DOHH2 (cell line): ENCODE results near the gene MYBPHL.

Source experiments
- H3F3A ChIP-seq: fragments of 200-600 bp; sonication (generic), shearing (Covaris generic); 2 replicates; pipeline ENCODE4 v1.6.0; 2016; ENCODE audit warnings: antibody characterized with exemption, mild to moderate bottlenecking; ENCODE audit not compliant: control insufficient read depth, insufficient read depth
- H3K27ac ChIP-seq: fragments of 200-600 bp; sonication (generic); 2 replicates; pipeline ENCODE4 v1.5.1; 2014; ENCODE audit warnings: low read depth, mild to moderate bottlenecking, low read length, moderate library complexity
- H3K27me3 ChIP-seq: fragments of 200-600 bp; sonication (generic); 2 replicates; pipeline ENCODE4 v1.6.1; 2014; ENCODE audit warnings: mild to moderate bottlenecking, low read length, mixed read lengths; ENCODE audit not compliant: control insufficient read depth
- H3K36me3 ChIP-seq: fragments of 200-600 bp; sonication (generic); 2 replicates; pipeline ENCODE4 v1.6.1; 2014; ENCODE audit warnings: mild to moderate bottlenecking, low read length, moderate library complexity, mixed read lengths; ENCODE audit not compliant: control insufficient read depth
- H3K4me1 ChIP-seq: fragments of 200-600 bp; sonication (generic); 2 replicates; pipeline ENCODE4 v1.6.1; 2014; ENCODE audit warnings: mild to moderate bottlenecking, low read length, mixed read lengths; ENCODE audit not compliant: control insufficient read depth
- H3K4me2 ChIP-seq: fragments of 200-600 bp; sonication (generic); 2 replicates; pipeline ENCODE4 v1.6.0; 2014; ENCODE audit warnings: mild to moderate bottlenecking, low read length, moderate library complexity
- H3K4me3 ChIP-seq: fragments of 200-600 bp; sonication (generic); 2 replicates; pipeline ENCODE4 v1.5.1; 2014; ENCODE audit warnings: mild to moderate bottlenecking, low read length, mixed read lengths
- H3K79me2 ChIP-seq: fragments of 200-600 bp; sonication (generic); 2 replicates; pipeline ENCODE4 v1.6.1; 2014; ENCODE audit warnings: mild to moderate bottlenecking, low read length, mixed read lengths; ENCODE audit not compliant: control insufficient read depth
- H3K9me2 ChIP-seq: fragments of 200-600 bp; sonication (generic); replicated peaks from 2 replicates; pipeline ENCODE4 v1.6.1; 2014; ENCODE audit warnings: mild to moderate bottlenecking, low read length, mixed read lengths; ENCODE audit not compliant: control insufficient read depth
- H3K9me3 ChIP-seq: fragments of 200-600 bp; sonication (generic); 2 replicates; pipeline ENCODE4 v1.6.1; 2014; ENCODE audit warnings: antibody characterized with exemption, low read length, mixed read lengths; ENCODE audit not compliant: control insufficient read depth, insufficient read depth
- H4K20me1 ChIP-seq: fragments of 200-600 bp; sonication (generic); 2 replicates; pipeline ENCODE4 v1.6.0; 2014; ENCODE audit warnings: low read depth, mild to moderate bottlenecking, antibody characterized with exemption, low read length, moderate library complexity; ENCODE audit not compliant: control insufficient read depth, insufficient read depth
- CTCF ChIP-seq: fragments of 200-600 bp; sonication (generic); IDR thresholded peaks from one replicate; pipeline ENCODE4 v1.5.1; 2014; ENCODE audit warnings: antibody characterized with exemption, mild to moderate bottlenecking, low read depth, low read length; ENCODE audit not compliant: poor library complexity, severe bottlenecking
- EZH2phosphoT487 ChIP-seq: fragments of 200-600 bp; sonication (generic); IDR thresholded peaks from 2 replicates; pipeline ENCODE4 v1.6.1; 2017; ENCODE audit warnings: borderline replicate concordance, mild to moderate bottlenecking, antibody characterized with exemption, low read length, moderate library complexity, mixed read lengths

Gene MYBPHL

GRCh38 chr1:109296782-109297181 lies 10.0 kb downstream of the MYBPHL start:
- Histone ChIP-seq H3K4me1 (peaks cover 27% of the 10 kb centered on the region), H3K4me3 (no peak overlapping the region), H3K9me2 (no peaks in the 10 kb centered on the region), H3K4me2 (no peak overlapping the region), H3F3A (no peaks in the 10 kb centered on the region; the same call in 1 of the 2 replicates), H4K20me1 (no peaks in the 10 kb centered on the region), H3K36me3 (no peaks in the 10 kb centered on the region), H3K79me2 (no peaks in the 10 kb centered on the region), H3K27me3 (no peaks in the 10 kb centered on the region), H3K9me3 (no peaks in the 10 kb centered on the region), H3K27ac (no peak overlapping the region)
- TF ChIP-seq EZH2phosphoT487 (no peak), CTCF (no peak)

- no peak overlapping the region for H3K27ac ChIP-seq
Observed at GRCh38 chr1:109295712-109296415, 10.9 kb downstream of the MYBPHL start.

GRCh38 chr1:109294481-109294880 lies 12.3 kb downstream of the MYBPHL start:
- Histone ChIP-seq H3K4me1 (peaks cover 39% of the 10 kb centered on the region), H3K4me3 (peak overlapping the region; percentile 66), H4K20me1 (no peaks in the 10 kb centered on the region), H3F3A (no peaks in the 10 kb centered on the region; the same call in 1 of the 2 replicates), H3K79me2 (no peaks in the 10 kb centered on the region), H3K36me3 (no peaks in the 10 kb centered on the region), H3K4me2 (peak overlapping the region; percentile 91), H3K9me2 (no peaks in the 10 kb centered on the region), H3K9me3 (no peaks in the 10 kb centered on the region), H3K27me3 (no peaks in the 10 kb centered on the region), H3K27ac (peak overlapping the region; percentile 38)
- TF ChIP-seq EZH2phosphoT487 (no peak), CTCF (no peak)

More at GRCh38 chr1:109295712-109296415, 10.9 kb downstream of the MYBPHL start:
- Histone ChIP-seq H3K36me3 (no peaks in the 10 kb centered on the region), H3K9me3 (no peaks in the 10 kb centered on the region), H3K4me3 (no peak overlapping the region), H4K20me1 (no peaks in the 10 kb centered on the region), H3K4me2 (no peak overlapping the region), H3K79me2 (no peaks in the 10 kb centered on the region), H3K4me1 (peaks cover 33% of the 10 kb centered on the region), H3F3A (no peaks in the 10 kb centered on the region; the same call in 1 of the 2 replicates), H3K27me3 (no peaks in the 10 kb centered on the region), H3K9me2 (no peaks in the 10 kb centered on the region)
- TF ChIP-seq EZH2phosphoT487 (no peak), CTCF (no peak)
